ENCODE measurements around the gene BBLN. TPM values are rescaled to one million over a fixed set of nuclear protein-coding genes. Genes with fewer than 3 reads are reported as not detected.

BBLN gene
- total and polyA plus RNA-seq, 11 donors = 29.9 to 280 (median 47.3) TPM

- ATAC-seq (no peak), DNase-seq (peak in 3 of 5 donors; percentile 21 to 53 (median 26))
- intact Hi-C loops (cut with DNase I) = loop anchor here in 6 of 10 donors (5.0 kb wide), 3 partner anchors 32 to 172 kb away; no protein-coding TSS in a partner anchor
- Histone ChIP-seq H3K4me3 (no peak overlapping the region), H3K27me3 (no peaks in the 10 kb centered on the region), H3K36me3 (peaks cover 0 to 24% (median 11%) of the 10 kb centered on the region in 9 donors), H3K9me3 (no peaks in the 10 kb centered on the region), H3K4me1 (peaks cover 0 to 10% (median 6%) of the 10 kb centered on the region in 12 donors), H3K27ac (no peak overlapping the region)
- 83 to 87% (median 85%) methylated on average over 14 to 29 of the region's 29 CpGs for WGBS, 4 donors
- no peak for TF ChIP-seq POLR2A (IDR thresholded peaks at IDR 0.05)
- TF ChIP-seq CTCF (IDR thresholded peaks at IDR 0.05) = no peak
These were observed 45.5 kb upstream of the BBLN start for GRCh38 chr9:128114326-128115186.

- Histone ChIP-seq H3K4me3 (no peak overlapping the region), H3K9me3 (no peaks in the 10 kb centered on the region), H3K27me3 (no peaks in the 10 kb centered on the region), H3K36me3 (peaks cover 0 to 29% (median 16%) of the 10 kb centered on the region in 9 donors), H3K27ac (no peak overlapping the region), H3K4me1 (peaks cover 0 to 10% (median 6%) of the 10 kb centered on the region in 12 donors)
- WGBS, 4 donors = 89 to 94% (median 92%) methylated on average over 17 to 26 of the region's 26 CpGs
- intact Hi-C loops (cut with DNase I) = loop anchor here (2.0 to 5.0 kb wide), 5 partner anchors 33 to 173 kb away; no protein-coding TSS in a partner anchor
- TF ChIP-seq POLR2A (IDR thresholded peaks at IDR 0.05) (no peak), CTCF (IDR thresholded peaks at IDR 0.05) (no peak)
- ATAC-seq = no peak
- peak in 3 of 5 donors; percentile 16 to 33 (median 17) for DNase-seq
These were observed 44.6 kb upstream of the BBLN start for GRCh38 chr9:128115187-128116103.

DNA sequence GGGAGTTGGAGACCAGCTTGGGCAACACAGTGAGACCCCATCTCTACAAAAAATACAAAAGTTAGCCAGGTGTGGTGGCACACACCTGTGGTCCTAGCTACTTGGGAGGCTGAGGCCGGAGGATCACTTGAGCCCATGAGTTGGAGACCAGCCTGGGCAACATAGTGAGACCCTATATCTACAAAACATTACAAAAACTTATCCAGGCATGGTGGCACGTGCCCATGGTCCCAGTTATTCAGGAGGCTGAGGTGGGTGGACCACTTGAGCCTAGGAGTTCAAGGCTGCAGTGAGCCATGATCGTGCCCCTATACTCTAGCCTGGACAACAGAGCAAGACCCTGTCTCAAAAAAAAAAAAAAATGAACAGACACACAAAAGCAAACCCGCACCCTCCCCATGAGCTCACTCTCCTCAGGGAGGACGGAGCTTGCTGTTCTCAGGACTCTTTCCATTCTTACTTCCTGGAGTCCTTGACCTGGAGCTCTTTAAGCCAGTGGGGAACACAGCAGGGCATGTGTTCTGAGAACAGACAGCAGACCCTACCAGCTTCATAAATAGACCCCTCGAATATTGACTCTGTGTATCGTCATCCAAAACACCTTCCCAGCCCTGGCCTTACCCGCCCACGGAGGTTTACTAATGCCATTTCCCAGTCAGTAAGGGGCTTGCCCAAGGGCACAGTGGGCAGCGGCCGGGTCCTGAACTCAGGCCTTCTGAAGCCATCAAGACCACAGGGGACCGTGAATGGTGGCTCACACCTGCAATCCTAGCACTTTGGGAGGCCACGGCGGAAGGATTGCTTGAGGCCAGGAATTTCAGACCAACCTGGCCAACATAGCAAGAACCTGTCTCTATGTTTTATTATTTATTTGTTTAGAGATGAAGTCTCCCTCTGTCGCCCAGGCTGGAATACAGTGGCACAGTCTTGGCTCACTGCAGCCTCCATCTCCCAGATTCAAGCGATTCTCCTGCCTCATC, 43.7 kb upstream of the BBLN start:
- no peaks in the 10 kb centered on the region for H3K27me3 ChIP-seq
- DNase-seq = peak in 3 of 5 donors; percentile 14 to 22 (median 18)
- intact Hi-C loops (cut with DNase I) = loop anchor here (2.0 to 5.0 kb wide), 5 partner anchors 34 to 174 kb away; no protein-coding TSS in a partner anchor
- WGBS, 4 donors = 85 to 91% (median 87%) methylated on average over 14 to 16 of the region's 16 CpGs
- TF ChIP-seq CTCF (IDR thresholded peaks at IDR 0.05) (no peak), POLR2A (IDR thresholded peaks at IDR 0.05) (no peak)
- peaks cover 0 to 37% (median 25%) of the 10 kb centered on the region in 9 donors for H3K36me3 ChIP-seq
- H3K9me3 ChIP-seq = no peaks in the 10 kb centered on the region
- ATAC-seq = no peak
- no peak overlapping the region for H3K27ac ChIP-seq
- no peak overlapping the region for H3K4me3 ChIP-seq
- H3K4me1 ChIP-seq = peaks cover 0 to 10% (median 6%) of the 10 kb centered on the region in 12 donors
